IgD-negative memory B cell (primary cell): ENCODE results near the gene SPATA31C1. TPM values are rescaled to one million over a fixed set of nuclear protein-coding genes. Genes with fewer than 3 reads are reported as not detected.

Source experiments
- H3K27ac Mint-ChIP-seq, 3 donors: one replicate each; pipeline ENCODE4 v1.8.0; 2020 to 2022; ENCODE audit warnings: mild to moderate bottlenecking in 3 of 3, mixed read lengths in 3 of 3, moderate library complexity in 1 of 3
- H3K27me3 Mint-ChIP-seq: one replicate; pipeline ENCODE4 v1.8.0; 2021; ENCODE audit warnings: mixed read lengths
- H3K36me3 Mint-ChIP-seq: one replicate; pipeline ENCODE4 v1.8.0; 2020; ENCODE audit warnings: mild to moderate bottlenecking, mixed read lengths
- H3K4me1 Mint-ChIP-seq, 3 donors: one replicate each; pipeline ENCODE4 v1.8.0; 2020 to 2022; ENCODE audit warnings: mixed read lengths in 3 of 3, mild to moderate bottlenecking in 1 of 3
- H3K4me3 Mint-ChIP-seq, 4 donors: one replicate each; pipeline ENCODE4 v1.8.0; 2020 to 2022; ENCODE audit warnings: mild to moderate bottlenecking in 4 of 4, mixed read lengths in 4 of 4, moderate library complexity in 3 of 4
- H3K9me3 Mint-ChIP-seq, 3 donors: one replicate each; pipeline ENCODE4 v1.8.0; 2020 to 2021; ENCODE audit warnings: mixed read lengths in 3 of 3, mild to moderate bottlenecking in 1 of 3
- polyA plus RNA-seq: library from polyadenylated mRNA; unstranded; fragments of 300-500 nt; fragmentation: Illumina TruSeq; gene quantifications from one replicate; pipeline ENCODE4 v1.2.3, GENCODE V29; 2021

The SPATA31C1 gene
- polyA plus RNA-seq, 1 donor from 2014 or later, result not detected

DNA sequence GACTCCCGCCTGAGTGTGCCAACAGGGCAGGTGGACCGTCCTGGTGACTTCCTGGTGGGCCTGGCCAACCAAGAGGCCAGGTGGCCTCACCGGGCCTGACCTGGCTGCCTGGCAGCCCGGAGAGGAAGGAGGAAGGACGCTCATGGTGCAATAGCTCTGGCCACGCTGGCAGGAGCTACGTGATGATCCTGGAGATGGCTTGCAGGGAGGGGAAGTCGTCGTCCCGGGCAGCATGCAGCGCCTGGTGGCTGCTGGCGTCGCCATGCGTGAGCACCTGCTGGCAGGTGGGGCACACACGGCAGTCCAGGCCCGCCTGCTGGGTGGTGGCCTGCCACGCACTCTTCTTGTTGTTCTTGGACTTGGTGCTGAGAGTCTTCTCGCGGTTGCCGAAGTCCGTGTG is 26.3 kb downstream of the SPATA31C1 start:
- Mint-ChIP-seq H3K4me3 (no peak overlapping the region), H3K4me1 (no peaks in the 10 kb centered on the region), H3K9me3 (peaks cover 0 to 2% (median 0%) of the 10 kb centered on the region in 3 donors), H3K27ac (peak overlapping the region in 1 of 3 donors; percentile 43), H3K36me3 (no peaks in the 10 kb centered on the region), H3K27me3 (no peaks in the 10 kb centered on the region)

- Mint-ChIP-seq H3K4me1 (no peaks in the 10 kb centered on the region), H3K36me3 (no peaks in the 10 kb centered on the region), H3K4me3 (no peak overlapping the region), H3K27ac (peak overlapping the region in 1 of 3 donors; percentile 43), H3K27me3 (no peaks in the 10 kb centered on the region), H3K9me3 (peaks cover 0 to 2% (median 0%) of the 10 kb centered on the region in 3 donors)
Observed at GRCh38 chr9:87944682-87945081, 26.9 kb downstream of the SPATA31C1 start.

- no peaks in the 10 kb centered on the region for H3K4me1 Mint-ChIP-seq
- no peak overlapping the region for H3K27ac Mint-ChIP-seq
- no peaks in the 10 kb centered on the region for H3K27me3 Mint-ChIP-seq
- peaks cover 0 to 7% (median 5%) of the 10 kb centered on the region in 3 donors for H3K9me3 Mint-ChIP-seq
- no peak overlapping the region for H3K4me3 Mint-ChIP-seq
- H3K36me3 Mint-ChIP-seq, result no peaks in the 10 kb centered on the region
Observed at GRCh38 chr9:87950296-87950695, 32.5 kb downstream of the SPATA31C1 start.

DNA sequence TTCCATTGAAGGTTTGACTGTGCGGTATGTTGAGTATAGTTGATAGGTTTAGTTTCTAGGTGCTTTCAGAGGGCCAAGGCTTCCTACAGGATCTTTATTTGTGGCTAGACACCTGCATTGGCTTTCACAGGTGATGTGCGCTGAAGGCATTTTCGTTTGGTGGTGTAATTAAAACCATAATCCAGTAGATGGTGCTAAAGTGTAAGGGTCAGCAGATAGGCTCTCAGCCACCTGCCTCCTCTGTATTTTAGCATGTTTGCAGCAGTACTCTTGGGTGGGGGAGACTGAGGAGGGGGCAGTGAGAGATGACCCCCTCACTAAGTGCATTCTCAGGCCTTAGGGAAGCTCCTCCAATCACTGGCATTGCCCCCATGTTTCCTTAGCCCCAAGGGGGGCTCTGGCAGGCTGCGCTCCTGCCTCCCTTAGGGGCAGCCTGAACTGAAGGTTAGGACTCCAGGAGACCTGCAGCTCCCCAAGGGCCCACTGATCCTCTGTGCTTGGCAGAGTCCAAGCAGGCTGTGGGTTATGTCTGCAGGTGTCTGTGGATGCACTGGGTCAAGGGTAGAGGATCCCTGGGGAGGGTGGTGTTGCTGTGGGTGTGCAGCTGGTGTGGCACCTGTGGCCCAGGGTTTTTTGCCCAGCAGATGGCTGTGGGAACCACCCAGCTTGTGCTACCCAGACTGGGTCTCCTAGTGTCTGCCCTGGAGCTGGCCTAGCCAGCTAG is 33.2 kb downstream of the SPATA31C1 start:
- Mint-ChIP-seq H3K9me3 (peaks cover 0 to 7% (median 5%) of the 10 kb centered on the region in 3 donors), H3K27me3 (no peaks in the 10 kb centered on the region), H3K27ac (no peak overlapping the region), H3K36me3 (peaks cover 2% of the 10 kb centered on the region), H3K4me1 (no peaks in the 10 kb centered on the region), H3K4me3 (peak overlapping the region in 1 of 4 donors; percentile 13)

DNA sequence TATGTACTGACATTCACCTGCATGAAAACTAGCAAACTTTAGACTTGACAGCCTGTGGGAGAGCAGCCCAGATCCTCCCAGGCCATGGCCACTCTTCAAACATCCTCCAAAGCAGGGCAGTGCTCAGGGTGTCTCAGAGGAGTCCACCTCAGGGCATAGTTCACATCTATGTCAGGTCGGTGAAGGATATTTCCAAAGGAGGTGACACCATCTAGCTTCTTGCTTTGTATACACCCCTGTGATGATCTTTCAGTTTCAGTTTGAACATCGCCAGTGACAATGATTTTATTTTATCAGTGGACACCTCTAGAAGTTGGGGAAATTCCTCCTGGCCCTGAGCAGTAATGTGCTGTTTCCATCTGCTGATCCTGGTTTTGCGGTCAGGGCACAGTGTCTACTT is 36.5 kb downstream of the SPATA31C1 start:
- Mint-ChIP-seq H3K27ac (no peak overlapping the region), H3K27me3 (no peaks in the 10 kb centered on the region), H3K36me3 (peaks cover 2% of the 10 kb centered on the region), H3K4me1 (no peaks in the 10 kb centered on the region), H3K9me3 (peaks cover 0 to 7% (median 5%) of the 10 kb centered on the region in 3 donors), H3K4me3 (no peak overlapping the region)

- Mint-ChIP-seq H3K4me1 (no peaks in the 10 kb centered on the region), H3K9me3 (no peaks in the 10 kb centered on the region), H3K4me3 (no peak overlapping the region), H3K27ac (no peak overlapping the region), H3K27me3 (peaks cover 5% of the 10 kb centered on the region), H3K36me3 (peaks cover 2% of the 10 kb centered on the region)
Observed at GRCh38 chr9:87957839-87958238, 40.1 kb downstream of the SPATA31C1 start.

DNA sequence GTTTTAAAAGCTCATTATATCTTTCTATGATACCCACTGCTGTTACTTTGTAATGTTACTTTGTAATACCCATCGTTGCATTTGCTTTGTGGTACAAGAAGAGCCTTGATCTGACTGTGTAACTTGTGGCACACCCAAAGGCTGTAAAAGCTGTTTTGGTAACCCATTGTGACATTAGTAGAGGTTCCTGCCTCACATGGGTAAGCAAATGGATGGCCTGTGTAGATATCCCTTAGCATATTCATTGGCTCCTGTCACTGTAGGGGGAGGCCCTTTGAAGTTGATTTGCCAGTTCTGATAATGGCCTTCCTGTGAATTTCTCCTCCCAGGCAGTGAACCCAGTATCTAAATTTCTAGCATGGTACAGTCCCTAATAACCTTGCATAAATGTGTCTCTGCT is 40.8 kb downstream of the SPATA31C1 start:
- H3K4me3 Mint-ChIP-seq, result no peak overlapping the region
- H3K27me3 Mint-ChIP-seq, result peaks cover 6% of the 10 kb centered on the region
- peaks cover 2% of the 10 kb centered on the region for H3K36me3 Mint-ChIP-seq
- H3K27ac Mint-ChIP-seq, result no peak overlapping the region
- no peaks in the 10 kb centered on the region for H3K4me1 Mint-ChIP-seq
- H3K9me3 Mint-ChIP-seq, result no peaks in the 10 kb centered on the region

DNA sequence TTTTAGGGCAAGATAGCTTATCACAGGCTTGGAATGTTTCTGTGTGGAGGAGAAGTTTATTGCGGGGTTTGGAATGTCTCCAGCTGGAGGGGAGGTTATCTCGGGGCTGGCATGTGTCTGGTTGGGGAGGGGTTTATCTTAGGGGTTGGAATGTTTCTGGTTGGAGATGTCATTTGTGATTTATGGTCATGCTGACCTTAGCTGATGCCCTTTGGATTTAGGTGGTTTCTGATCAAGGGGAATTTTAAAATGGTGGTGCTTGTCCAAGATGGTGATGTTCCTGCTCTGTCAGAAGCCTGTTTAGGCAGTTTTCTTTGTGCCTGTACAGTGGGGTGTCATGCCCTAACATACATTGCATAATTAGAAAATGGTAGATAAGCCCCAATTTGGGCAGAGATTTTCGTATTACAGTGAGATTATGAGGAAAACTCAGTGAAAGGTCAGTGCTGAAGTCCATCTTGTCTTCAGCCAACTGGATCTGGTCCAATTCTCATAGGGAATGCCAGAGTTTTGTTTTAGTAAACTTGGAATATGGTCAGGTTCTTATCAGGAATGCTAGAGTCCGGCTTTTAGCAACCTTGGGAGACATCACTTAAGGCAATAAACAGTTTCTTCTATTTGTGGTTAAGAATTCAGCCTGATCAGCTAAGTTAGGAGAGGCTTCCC is 42.3 kb downstream of the SPATA31C1 start:
- peaks cover 2% of the 10 kb centered on the region for H3K36me3 Mint-ChIP-seq

DNA sequence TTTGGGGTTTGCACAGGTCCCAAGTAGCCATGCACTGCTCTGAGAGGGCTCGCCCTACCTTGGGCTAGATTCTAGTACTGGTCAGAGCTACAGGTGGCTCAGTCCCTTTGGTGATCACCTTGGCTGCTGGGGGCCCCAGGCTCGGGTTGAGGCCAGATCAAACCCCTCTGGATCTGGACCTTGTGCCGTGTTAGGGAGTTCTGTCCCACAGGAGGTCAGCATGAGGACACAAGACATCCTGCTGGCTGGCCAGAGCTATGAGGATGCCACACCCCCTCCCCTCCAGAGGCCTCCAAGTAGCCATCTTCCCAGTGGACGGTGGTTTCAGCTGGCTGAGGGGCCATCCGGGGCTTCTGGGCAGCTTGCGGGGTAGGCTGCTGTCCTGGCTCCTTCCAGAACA is 46.0 kb downstream of the SPATA31C1 start:
- Mint-ChIP-seq H3K27me3 (peaks cover 6% of the 10 kb centered on the region), H3K4me1 (no peaks in the 10 kb centered on the region), H3K4me3 (no peak overlapping the region), H3K36me3 (no peaks in the 10 kb centered on the region), H3K9me3 (no peaks in the 10 kb centered on the region), H3K27ac (peak overlapping the region in 1 of 3 donors; percentile 67)

More for the DNA sequence above, 42.3 kb downstream of the SPATA31C1 start:
- Mint-ChIP-seq H3K27ac (no peak overlapping the region), H3K4me1 (no peaks in the 10 kb centered on the region), H3K9me3 (no peaks in the 10 kb centered on the region), H3K4me3 (no peak overlapping the region), H3K27me3 (peaks cover 6% of the 10 kb centered on the region)

- H3K4me3 Mint-ChIP-seq, result no peak overlapping the region
- H3K27me3 Mint-ChIP-seq, result peaks cover 4% of the 10 kb centered on the region
- no peaks in the 10 kb centered on the region for H3K36me3 Mint-ChIP-seq
- no peaks in the 10 kb centered on the region for H3K4me1 Mint-ChIP-seq
- H3K9me3 Mint-ChIP-seq, result no peaks in the 10 kb centered on the region
- no peak overlapping the region for H3K27ac Mint-ChIP-seq
Observed at GRCh38 chr9:87964826-87965225, 47.1 kb downstream of the SPATA31C1 start.

DNA sequence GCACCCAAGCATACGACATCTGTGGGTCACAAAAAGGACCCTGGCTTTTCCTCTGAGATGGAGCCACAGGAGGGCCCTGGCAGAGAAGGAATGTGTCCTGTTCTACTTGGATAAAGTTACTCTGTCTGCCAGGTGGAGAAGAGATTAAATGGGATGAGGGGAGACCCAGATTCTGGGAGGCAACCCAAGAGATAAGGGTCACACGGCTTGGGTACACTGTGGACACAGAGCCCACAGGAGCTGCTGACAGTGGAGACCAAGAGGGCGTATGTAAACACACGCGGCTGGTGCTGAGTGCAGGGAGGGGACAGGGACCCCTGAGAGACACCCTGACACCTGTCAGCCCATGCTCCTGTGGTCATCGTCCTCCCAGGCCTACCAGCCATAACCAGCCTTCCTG is 50.4 kb downstream of the SPATA31C1 start:
- Mint-ChIP-seq H3K36me3 (no peaks in the 10 kb centered on the region), H3K27ac (no peak overlapping the region)

GRCh38 chr9:87970602-87971001 is 52.8 kb downstream of the SPATA31C1 start:
- peaks cover 0 to 4% (median 1%) of the 10 kb centered on the region in 3 donors for H3K9me3 Mint-ChIP-seq

More for the DNA sequence above, 50.4 kb downstream of the SPATA31C1 start:
- Mint-ChIP-seq H3K9me3 (no peaks in the 10 kb centered on the region), H3K4me1 (no peaks in the 10 kb centered on the region), H3K27me3 (peaks cover 8% of the 10 kb centered on the region), H3K4me3 (no peak overlapping the region)

GRCh38 chr9:87973122-87973521 is 55.4 kb downstream of the SPATA31C1 start:
- no peak overlapping the region for H3K27ac Mint-ChIP-seq
- peaks cover 1 to 4% (median 3%) of the 10 kb centered on the region in 3 donors for H3K9me3 Mint-ChIP-seq
- no peaks in the 10 kb centered on the region for H3K36me3 Mint-ChIP-seq
- H3K4me3 Mint-ChIP-seq, result peak overlapping the region in 1 of 4 donors; percentile 67
- peaks cover 3% of the 10 kb centered on the region in 3 donors for H3K4me1 Mint-ChIP-seq
- peaks cover 14% of the 10 kb centered on the region for H3K27me3 Mint-ChIP-seq

More at GRCh38 chr9:87970602-87971001, 52.8 kb downstream of the SPATA31C1 start:
- Mint-ChIP-seq H3K4me1 (peaks cover 3% of the 10 kb centered on the region in 3 donors), H3K27me3 (peaks cover 14% of the 10 kb centered on the region), H3K4me3 (no peak overlapping the region), H3K36me3 (no peaks in the 10 kb centered on the region), H3K27ac (no peak overlapping the region)
